HG02610 (cell line): ENCODE data around the gene ZMYND8.
"Not testable (repeated sequence)": the region's sequence is repeated elsewhere in the genome, so short reads cannot be mapped to it uniquely, and the experiment has no call there.

Source experiments
- ATAC-seq: cut with Tn5 transposase; IDR thresholded peaks from one replicate; pipeline ENCODE4 v1.9.1; 2021; ENCODE audit warnings: mild to moderate bottlenecking, moderate library complexity; ENCODE audit not compliant: unreplicated experiment

ZMYND8 gene

GRCh38 chr20:47252879-47253307 is 103.6 kb downstream of the ZMYND8 start:
- ATAC-seq, result no peak

- ATAC-seq, result no peak
Measured at GRCh38 chr20:47251154-47252020, 105.1 kb downstream of the ZMYND8 start.

DNA sequence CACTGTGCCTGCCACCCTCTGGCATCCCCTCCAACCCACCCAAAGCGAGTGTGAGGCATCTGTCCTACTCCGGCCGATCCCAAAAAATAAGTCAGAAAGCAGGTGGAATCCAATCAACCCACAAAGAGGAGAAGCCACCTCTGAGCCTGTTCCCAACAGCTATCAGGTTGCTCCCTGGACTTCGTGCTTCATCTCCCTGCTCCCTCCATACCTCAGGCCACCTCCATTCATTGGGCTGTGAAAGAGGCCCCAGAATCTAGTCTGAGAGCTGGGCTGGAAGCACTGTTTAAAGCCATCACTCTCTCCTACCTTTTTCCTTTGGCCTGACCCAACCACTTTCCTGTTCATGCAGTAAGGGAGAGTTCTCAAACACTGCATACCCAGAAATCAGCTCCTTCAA is 106.1 kb downstream of the ZMYND8 start:
- no peak for ATAC-seq

DNA sequence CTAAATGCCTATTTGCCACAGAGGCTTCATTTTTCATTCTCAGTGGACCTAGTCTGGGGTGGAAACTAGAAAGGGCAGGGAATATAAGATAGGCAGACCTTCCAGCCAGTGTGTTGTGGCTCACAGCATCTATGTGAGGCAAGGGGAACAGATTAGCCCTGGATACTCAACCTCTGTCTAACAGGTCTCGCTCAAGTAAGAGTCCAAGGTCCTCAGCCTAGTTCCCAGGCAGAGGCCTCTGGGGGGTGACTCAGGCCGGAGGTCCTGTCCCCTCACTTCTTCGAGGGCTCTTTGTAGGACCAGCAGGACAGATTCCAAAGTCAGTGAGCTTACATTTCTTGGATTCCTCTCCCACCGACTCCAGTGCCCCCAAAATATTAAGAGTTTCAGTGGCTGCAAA is 106.6 kb downstream of the ZMYND8 start:
- no peak for ATAC-seq

GRCh38 chr20:47248448-47248966 is 108.0 kb downstream of the ZMYND8 start:
- ATAC-seq, result no peak

GRCh38 chr20:47247972-47248371 is 108.5 kb downstream of the ZMYND8 start:
- no peak for ATAC-seq

- ATAC-seq, result no peak
Measured at GRCh38 chr20:47246061-47246777, 110.3 kb downstream of the ZMYND8 start.

- ATAC-seq, result not testable (repeated sequence)
Measured at GRCh38 chr20:47245166-47245565, 111.3 kb downstream of the ZMYND8 start.

- no peak for ATAC-seq
Measured at GRCh38 chr20:47244451-47244850, 112.0 kb downstream of the ZMYND8 start.

DNA sequence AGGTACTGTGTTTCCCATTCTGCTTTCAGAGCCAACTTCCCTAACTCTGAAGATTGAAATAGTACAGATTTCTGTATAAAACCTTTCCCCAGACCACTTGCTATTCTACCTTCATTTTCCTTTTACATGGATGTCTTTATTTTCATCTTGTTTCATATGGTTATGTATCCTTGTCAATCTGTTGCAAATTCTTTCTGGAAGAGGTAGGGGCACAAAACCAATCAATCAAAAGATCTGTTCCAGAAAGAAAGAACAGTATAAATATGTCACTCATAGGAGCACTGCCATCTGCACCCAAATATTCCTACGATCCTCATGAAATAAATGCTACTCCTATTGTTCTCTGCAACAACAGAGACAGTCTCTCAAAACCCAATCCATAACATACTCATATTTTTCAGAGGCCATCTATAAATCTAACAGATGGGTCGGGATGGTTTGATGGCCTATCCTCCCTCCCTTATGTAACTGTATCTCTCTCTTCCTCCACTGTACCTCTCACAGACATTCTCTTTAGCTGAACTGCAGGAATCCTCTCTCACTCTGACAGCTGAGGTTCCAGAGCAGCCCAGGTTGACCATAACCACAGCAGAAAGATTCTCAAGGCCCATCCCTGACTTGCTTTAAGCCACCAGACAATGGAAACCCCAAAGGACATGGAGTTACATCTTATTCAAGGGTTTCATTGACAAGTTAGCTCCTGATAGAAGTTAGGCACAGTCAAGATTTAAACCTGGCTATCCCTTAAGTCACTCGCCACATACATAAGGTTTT is 112.8 kb downstream of the ZMYND8 start:
- ATAC-seq, result no peak

GRCh38 chr20:47243003-47243402 is 113.5 kb downstream of the ZMYND8 start:
- no peak for ATAC-seq

GRCh38 chr20:47241345-47241781 is 115.1 kb downstream of the ZMYND8 start:
- no peak for ATAC-seq

DNA sequence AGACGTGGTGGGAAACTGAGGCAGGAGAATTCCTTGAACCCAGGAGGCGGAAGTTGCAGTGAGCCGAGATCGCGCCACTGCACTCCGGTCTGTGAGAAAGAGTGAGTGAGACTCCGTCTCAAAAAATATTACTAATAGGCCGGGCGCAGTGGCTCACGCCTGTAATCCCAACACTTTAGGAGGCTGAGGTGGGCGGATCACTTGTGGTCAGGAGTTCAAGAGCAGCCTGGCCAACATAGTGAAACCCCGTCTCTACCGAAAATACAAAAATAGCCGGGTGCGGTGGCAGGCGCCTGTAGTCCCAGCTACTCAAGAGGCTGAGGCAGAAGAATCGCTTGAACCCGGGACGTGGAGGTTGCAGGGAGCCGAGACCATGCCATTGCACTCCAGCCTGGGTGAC is 116.4 kb downstream of the ZMYND8 start:
- ATAC-seq, result not testable (repeated sequence)

DNA sequence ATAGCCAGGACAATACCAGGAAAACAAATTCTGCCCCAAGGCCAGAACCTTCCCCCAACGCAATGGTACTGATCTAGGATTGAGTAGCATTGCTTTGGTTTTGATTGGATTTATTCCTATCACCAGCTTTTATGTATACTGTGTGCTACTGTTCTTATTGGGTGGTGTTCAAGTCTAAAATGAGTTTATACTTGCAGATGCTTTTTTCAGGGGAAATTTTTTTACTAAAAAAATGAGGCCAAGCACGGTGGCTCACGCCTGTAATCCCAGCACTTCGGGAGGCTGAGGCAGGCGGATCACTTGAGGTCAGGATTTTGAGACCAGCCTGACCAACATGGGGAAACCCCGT is 116.8 kb downstream of the ZMYND8 start:
- no peak for ATAC-seq

GRCh38 chr20:47238780-47239718 is 117.5 kb downstream of the ZMYND8 start:
- no peak for ATAC-seq

DNA sequence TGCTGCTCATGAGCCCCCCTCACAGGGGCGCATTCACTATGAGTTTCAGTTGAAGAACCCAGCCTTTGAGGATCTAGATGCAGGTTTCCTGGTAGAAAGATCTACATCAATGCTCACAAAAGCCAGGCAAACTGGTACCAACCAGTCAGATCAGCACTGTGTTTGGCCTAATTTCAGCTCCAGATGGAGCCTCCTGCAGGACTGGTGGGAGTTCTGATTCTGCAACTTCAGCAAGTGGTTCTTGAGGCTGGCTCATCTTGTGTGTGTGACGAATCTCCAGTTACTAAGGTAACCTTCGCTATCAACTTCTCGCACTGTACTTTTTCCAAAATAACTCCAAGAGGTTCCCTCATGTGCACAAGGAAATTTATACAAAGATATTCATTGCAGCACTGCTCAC is 118.8 kb downstream of the ZMYND8 start:
- ATAC-seq, result no peak

DNA sequence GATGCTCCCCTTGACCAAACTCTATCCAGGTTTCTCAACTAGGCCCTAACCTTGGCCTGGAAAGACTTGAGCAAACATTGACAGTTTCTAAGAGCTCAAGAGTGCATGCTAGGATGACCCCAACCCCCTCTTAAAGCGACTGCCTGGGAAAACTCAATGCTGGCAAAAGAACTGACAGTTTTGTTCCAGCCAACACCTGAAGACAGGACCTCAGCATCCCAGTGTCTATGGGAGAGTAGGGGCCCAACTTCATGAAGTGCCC is 119.9 kb downstream of the ZMYND8 start:
- no peak for ATAC-seq

GRCh38 chr20:47235853-47236638 is 120.5 kb downstream of the ZMYND8 start:
- no peak for ATAC-seq

- ATAC-seq, result no peak
Measured at GRCh38 chr20:47235111-47235510, 121.4 kb downstream of the ZMYND8 start.
